Fibroblast of the aortic adventitia (primary cell): ENCODE measurements around the gene VPS41. TPM values are rescaled to one million over a fixed set of nuclear protein-coding genes. Genes with fewer than 3 reads are reported as not detected.

Experiments used
- DNase-seq: peaks from one replicate; pipeline ENCODE4 v3.0.0-alpha.2; 2010; ENCODE audit warnings: low read depth
- H3K4me3 ChIP-seq: 2 replicates; pipeline ENCODE4 v1.5.1; 2011; ENCODE audit warnings: low read depth, mild to moderate bottlenecking, control low read depth, low read length, moderate library complexity
- total RNA-seq: library from RNA; depleted of rRNA; stranded (reverse); fragments of >200 nt; gene quantifications from 2 replicates; pipeline ENCODE4 v1.2.3, GENCODE V29; 2012; ENCODE audit warnings: low replicate concordance
- TF ChIP-seq, protein P1 (sequence below): IDR thresholded peaks from 2 replicates; pipeline ENCODE4 v1.5.1; 2011; ENCODE audit warnings: mild to moderate bottlenecking, low read length, control low read depth, inconsistent platforms; ENCODE audit not compliant: insufficient read depth

The VPS41 gene
- total RNA-seq, 1 donor: 58.0 TPM

DNA sequence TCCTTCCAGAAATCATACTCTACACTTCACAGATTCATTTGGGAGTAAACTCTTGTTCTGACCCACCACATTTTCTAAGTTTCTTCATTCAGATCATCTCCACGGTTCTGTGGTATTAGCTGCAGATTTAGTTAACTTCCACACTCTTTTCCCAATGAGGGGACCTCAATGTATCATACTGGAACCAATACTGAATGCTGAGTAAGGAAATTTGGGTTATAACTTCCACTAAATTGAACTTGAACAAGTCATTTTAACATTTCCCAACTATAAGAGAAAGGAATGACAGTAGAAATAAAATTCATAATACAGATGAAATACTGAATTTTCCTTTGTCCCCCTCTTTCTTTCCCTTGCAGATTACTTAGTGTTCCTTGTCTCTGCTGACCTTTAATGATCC is 131.4 kb downstream of the VPS41 start:
- DNase-seq: no peak
- TF ChIP-seq, protein P1, sequence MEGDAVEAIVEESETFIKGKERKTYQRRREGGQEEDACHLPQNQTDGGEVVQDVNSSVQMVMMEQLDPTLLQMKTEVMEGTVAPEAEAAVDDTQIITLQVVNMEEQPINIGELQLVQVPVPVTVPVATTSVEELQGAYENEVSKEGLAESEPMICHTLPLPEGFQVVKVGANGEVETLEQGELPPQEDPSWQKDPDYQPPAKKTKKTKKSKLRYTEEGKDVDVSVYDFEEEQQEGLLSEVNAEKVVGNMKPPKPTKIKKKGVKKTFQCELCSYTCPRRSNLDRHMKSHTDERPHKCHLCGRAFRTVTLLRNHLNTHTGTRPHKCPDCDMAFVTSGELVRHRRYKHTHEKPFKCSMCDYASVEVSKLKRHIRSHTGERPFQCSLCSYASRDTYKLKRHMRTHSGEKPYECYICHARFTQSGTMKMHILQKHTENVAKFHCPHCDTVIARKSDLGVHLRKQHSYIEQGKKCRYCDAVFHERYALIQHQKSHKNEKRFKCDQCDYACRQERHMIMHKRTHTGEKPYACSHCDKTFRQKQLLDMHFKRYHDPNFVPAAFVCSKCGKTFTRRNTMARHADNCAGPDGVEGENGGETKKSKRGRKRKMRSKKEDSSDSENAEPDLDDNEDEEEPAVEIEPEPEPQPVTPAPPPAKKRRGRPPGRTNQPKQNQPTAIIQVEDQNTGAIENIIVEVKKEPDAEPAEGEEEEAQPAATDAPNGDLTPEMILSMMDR: no peak
- no peak overlapping the region for H3K4me3 ChIP-seq

DNA sequence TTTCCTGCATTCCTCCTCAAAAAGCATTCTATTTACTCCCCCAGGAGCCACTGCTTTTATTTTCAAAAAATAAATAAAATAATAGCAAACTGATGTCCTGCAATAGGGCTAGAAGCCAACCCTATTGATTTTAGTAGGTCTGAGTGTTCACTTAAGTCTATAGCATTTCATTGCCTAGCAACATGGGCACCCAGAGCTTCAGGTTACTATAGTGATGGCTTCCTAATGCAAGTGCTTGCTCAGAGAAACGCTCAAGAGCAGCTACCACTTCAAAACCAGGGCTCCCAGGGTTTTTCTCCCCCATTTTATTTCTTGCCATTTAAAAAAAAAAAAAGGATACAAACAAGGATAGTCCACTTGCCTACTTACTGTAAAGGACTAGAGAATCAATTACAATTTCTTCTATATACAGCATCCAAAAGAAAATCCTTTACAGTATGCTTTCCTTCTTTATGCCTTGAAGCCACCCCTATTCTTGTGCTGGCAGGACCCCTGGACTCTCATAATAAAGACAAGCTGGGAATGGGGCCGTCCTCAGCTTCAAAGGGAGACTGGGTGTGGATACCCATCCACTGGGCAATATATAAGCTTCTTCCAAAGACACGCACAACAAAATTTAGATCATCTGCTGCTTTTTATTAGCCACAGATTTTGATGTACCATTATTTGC is 133.3 kb downstream of the VPS41 start:
- no peak for DNase-seq
- H3K4me3 ChIP-seq: no peak overlapping the region
- TF ChIP-seq, protein P1: no peak

DNA sequence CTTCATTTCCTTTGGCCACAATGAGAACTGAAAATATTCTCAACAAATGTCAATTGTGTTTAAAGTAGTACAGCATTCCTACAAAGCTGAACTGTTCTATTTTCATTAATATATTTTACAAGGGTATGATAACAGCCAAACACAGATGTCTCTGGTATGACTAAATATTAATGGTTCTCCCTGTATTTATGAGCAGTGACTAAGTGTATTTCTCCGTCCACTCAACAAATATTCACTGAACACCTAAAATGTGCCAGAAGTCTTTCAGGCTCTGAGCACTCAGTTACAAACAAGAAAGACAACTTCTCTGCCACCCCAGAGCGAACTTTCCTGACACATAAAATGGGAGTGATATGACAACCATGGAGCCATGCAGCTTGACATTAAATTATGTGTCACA is 135.6 kb downstream of the VPS41 start:
- DNase-seq: no peak
- no peak overlapping the region for H3K4me3 ChIP-seq
- TF ChIP-seq, protein P1: no peak

DNA sequence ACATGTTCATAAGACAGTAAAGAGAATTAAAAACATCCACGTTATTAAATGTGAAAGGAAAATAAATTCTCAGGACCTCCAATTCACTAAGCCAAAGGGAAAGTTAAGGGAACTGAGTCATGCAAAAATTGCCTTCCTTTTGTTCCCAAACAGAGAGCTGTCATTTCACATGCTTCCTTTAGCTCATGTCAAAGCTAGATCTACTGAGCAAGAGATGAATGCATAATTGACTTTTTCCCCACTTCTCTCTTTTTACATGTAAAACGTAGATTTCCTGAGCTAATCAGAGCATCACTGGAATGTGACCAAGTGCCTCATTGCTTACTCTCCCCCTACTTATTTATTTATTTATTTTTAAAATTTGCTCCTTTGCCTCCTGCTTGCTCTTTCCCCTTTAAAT is 148.8 kb downstream of the VPS41 start:
- no peak overlapping the region for H3K4me3 ChIP-seq
- DNase-seq: no peak
- TF ChIP-seq, protein P1: no peak

DNA sequence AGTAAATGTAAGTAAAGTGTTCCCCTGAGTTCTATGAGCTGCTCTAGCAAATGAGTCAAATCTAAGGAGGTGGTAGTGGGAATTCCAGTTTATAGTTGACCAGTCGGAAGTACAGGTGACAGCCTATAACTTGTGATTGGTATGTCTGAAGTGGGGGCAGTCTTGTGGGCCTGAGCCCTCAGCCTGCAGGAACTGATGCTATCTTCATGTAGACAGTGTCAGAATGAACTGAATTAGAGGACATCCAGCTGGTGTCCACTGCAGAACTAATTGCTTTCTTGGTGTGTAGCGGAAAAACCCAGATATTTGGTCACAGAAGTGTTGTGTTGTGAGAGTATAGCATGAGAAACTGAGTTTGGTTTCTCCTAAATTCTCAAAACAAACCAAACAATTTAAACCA is 150.0 kb downstream of the VPS41 start:
- no peak overlapping the region for H3K4me3 ChIP-seq
- TF ChIP-seq, protein P1: no peak
- no peak for DNase-seq

DNA sequence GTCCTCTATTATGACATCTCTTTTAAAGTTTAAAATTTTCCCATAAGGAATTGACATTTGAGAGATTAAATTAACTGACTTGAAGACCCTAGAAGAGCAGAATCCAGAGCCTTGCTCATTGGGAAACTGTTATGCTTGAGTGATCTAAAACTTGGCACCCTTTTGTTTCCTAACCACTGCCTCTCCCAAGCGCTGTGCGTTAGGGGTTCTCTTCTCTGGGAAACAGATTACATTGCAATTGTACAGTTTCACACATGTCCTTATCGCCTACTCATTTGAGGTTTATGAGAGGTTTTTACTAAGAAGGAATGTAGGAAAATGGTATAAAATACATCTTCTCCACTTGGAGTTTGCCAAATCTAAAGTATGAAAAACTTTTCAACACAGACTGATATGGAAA is 151.1 kb downstream of the VPS41 start:
- TF ChIP-seq, protein P1: no peak
- no peak overlapping the region for H3K4me3 ChIP-seq
- peak; percentile 5 for DNase-seq

DNA sequence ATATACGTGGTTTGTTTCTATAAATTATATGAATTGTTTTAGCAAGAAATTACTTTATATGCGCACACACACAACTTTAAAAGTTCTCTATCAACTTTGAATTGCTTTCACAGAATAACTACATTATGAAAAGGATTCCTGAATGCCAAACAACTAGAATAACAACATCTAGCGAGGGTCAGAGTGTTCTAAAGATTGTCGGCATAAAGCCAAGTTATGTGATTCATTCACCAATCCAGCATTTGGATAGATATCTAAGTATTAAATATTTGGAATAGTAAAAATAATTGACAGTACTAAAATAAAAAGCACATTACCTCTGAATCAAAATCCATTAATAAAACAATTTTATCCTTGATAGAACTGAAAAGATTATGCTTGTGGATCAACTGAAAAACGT is 152.5 kb downstream of the VPS41 start:
- TF ChIP-seq, protein P1: no peak
- DNase-seq: peak; percentile 43
- H3K4me3 ChIP-seq: no peak overlapping the region
